Activated T-helper 17 cell treated with anti-CD3 and anti-CD28 coated beads, Interleukin-2, amount 50 U/mL, for 72 hours (primary cell): ENCODE data around the gene TTLL5. TPM values are rescaled to one million over a fixed set of nuclear protein-coding genes. Genes with fewer than 3 reads are reported as not detected.

Experiments used
- ATAC-seq: fragments of 150-1000 bp; cut with Tn5 transposase; replicated peaks from 2 replicates; pipeline ENCODE4 v1.10.0; 2021; ENCODE audit warnings: mild to moderate bottlenecking, moderate library complexity
- H3K27ac Mint-ChIP-seq: one replicate; pipeline ENCODE4 v1.8.0; 2022; ENCODE audit warnings: mixed read lengths
- H3K27me3 Mint-ChIP-seq: one replicate; pipeline ENCODE4 v1.8.0; 2022; ENCODE audit warnings: mixed read lengths
- H3K36me3 Mint-ChIP-seq: one replicate; pipeline ENCODE4 v1.8.0; 2022; ENCODE audit warnings: low read depth, mild to moderate bottlenecking, mixed read lengths
- H3K4me1 Mint-ChIP-seq: one replicate; pipeline ENCODE4 v1.8.0; 2022; ENCODE audit warnings: mixed read lengths
- H3K4me3 Mint-ChIP-seq: one replicate; pipeline ENCODE4 v1.8.0; 2022; ENCODE audit warnings: mild to moderate bottlenecking, mixed read lengths
- H3K9me3 Mint-ChIP-seq: one replicate; pipeline ENCODE4 v1.8.0; 2022; ENCODE audit warnings: mixed read lengths
- total RNA-seq, 2 donors: library from RNA; stranded (reverse); gene quantifications; one replicate each; pipeline ENCODE4 v1.2.3, GENCODE V29; 2022

Gene TTLL5
- total RNA-seq, 2 donors from 2014 or later: 24.6 to 36.3 TPM

GRCh38 chr14:75636100-75636692, 24.9 kb upstream of the TTLL5 start:
- no peak overlapping the region for H3K27ac Mint-ChIP-seq
- H3K4me1 Mint-ChIP-seq: no peaks in the 10 kb centered on the region
- peaks cover 22% of the 10 kb centered on the region for H3K36me3 Mint-ChIP-seq
- no peaks in the 10 kb centered on the region for H3K9me3 Mint-ChIP-seq
- H3K4me3 Mint-ChIP-seq: no peak overlapping the region
- H3K27me3 Mint-ChIP-seq: no peaks in the 10 kb centered on the region
- ATAC-seq: no peak

- no peaks in the 10 kb centered on the region for H3K4me1 Mint-ChIP-seq
- H3K27me3 Mint-ChIP-seq: no peaks in the 10 kb centered on the region
- H3K36me3 Mint-ChIP-seq: peaks cover 37% of the 10 kb centered on the region
- H3K4me3 Mint-ChIP-seq: no peak overlapping the region
- no peaks in the 10 kb centered on the region for H3K9me3 Mint-ChIP-seq
- peak overlapping the region; percentile 21 for H3K27ac Mint-ChIP-seq
- ATAC-seq: no peak
These were observed 20.2 kb upstream of the TTLL5 start for GRCh38 chr14:75640876-75641275.

DNA sequence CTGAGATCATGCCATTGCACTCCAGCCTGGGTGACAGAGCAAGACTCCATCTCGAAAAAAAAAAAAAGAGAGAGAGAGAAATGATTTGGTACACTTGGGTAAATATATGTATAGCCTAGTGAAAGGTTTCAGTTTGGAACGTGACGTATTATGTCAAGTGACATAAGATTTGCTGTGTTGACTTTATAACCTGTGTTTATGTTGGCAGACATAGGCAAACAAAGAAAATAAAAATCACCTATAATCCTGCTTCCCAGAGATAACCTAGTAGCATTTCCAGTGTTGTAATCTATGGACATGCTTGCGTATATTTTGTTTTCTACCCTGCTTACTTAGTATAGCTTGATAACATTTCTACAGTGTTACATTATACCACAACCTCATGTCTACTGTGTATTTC, 17.1 kb upstream of the TTLL5 start:
- H3K9me3 Mint-ChIP-seq: no peaks in the 10 kb centered on the region
- no peak for ATAC-seq
- H3K27ac Mint-ChIP-seq: no peak overlapping the region
- peaks cover 64% of the 10 kb centered on the region for H3K36me3 Mint-ChIP-seq
- H3K4me3 Mint-ChIP-seq: no peak overlapping the region
- H3K4me1 Mint-ChIP-seq: no peaks in the 10 kb centered on the region
- no peaks in the 10 kb centered on the region for H3K27me3 Mint-ChIP-seq

DNA sequence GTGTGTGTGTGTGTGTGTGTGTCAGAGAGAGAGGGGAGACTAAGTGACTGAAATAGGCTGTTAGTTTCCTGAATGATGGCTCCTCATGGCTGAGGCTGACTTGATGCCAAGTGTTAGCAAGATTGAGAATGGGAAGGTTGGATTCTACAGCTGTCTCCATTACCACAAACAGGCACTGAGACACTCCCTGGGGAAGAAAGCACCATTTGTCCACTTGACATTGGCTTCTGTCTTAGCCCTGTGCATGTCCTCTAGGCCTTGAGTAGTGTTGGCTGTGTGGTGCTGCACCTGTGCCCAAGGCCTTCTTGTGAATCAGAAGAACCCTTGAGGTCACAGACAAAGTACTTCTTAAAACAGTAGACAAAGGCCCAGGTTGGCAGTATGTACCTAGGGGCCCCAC, 16.0 kb upstream of the TTLL5 start:
- ATAC-seq: no peak
- H3K4me3 Mint-ChIP-seq: no peak overlapping the region
- H3K4me1 Mint-ChIP-seq: no peaks in the 10 kb centered on the region
- no peaks in the 10 kb centered on the region for H3K27me3 Mint-ChIP-seq
- no peaks in the 10 kb centered on the region for H3K9me3 Mint-ChIP-seq
- H3K27ac Mint-ChIP-seq: no peak overlapping the region
- peaks cover 75% of the 10 kb centered on the region for H3K36me3 Mint-ChIP-seq

DNA sequence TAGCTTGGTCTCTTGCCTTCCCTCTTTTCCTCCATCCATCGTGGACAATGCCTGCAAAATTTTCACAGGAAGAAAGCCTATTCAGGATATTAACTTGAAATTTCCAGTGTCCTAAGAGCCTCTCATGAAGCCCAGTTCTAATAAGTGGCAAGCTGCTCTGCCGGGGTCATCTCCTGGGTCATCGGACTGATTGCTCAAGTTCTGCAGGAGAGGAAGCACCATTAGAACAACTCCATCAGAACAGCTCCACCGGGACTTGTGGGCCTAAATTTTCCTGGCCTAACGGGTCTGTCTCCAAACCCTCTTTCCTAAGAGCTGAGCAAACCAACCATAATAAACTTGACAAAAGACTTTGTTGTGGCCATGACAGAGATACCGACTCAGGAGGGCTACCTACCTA, 14.3 kb upstream of the TTLL5 start:
- H3K4me1 Mint-ChIP-seq: no peaks in the 10 kb centered on the region
- no peaks in the 10 kb centered on the region for H3K9me3 Mint-ChIP-seq
- no peak for ATAC-seq
- no peak overlapping the region for H3K4me3 Mint-ChIP-seq
- H3K27me3 Mint-ChIP-seq: no peaks in the 10 kb centered on the region
- no peak overlapping the region for H3K27ac Mint-ChIP-seq
- H3K36me3 Mint-ChIP-seq: peaks cover 80% of the 10 kb centered on the region

- Mint-ChIP-seq H3K9me3 (no peaks in the 10 kb centered on the region), H3K36me3 (peaks cover 84% of the 10 kb centered on the region), H3K27ac (no peak overlapping the region), H3K4me3 (no peak overlapping the region), H3K4me1 (no peaks in the 10 kb centered on the region), H3K27me3 (no peaks in the 10 kb centered on the region)
- ATAC-seq: no peak
These were observed 13.4 kb upstream of the TTLL5 start for GRCh38 chr14:75647640-75648039.

DNA sequence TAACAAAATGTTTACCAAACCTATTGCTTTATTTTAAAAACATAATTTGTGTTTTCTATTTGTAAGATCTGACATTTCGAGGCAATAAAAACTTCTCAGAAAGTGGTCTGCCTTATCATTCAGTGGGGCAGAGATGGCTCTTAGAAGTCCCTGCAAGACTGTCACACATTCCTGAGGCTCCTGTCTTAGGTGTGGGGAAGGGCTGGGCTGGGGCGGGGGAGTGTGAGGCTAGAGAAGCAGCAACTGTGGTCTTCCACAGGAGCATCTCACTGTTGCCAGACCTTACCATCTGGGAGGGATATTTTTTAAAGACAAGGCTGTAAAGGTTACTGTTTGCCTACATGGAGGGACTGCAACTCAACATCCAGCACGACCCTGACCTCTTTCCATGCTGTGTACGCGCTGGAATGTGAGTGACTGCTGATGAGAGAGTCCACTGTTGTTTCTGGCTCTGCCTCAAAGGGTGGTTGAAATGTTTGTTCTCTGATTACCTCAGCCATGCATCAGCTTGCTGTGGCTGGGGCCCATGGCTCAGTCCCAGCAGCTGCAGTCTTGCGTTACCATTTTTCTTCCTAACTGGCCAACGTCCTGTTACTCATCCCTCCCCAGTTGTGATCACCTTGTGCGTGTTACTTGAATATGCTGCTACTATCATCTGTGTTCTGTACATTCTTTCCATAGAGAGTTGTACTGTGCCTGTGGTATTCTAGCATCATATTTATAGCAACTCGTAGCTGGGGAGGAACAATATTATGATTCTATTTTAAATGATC, 12.8 kb upstream of the TTLL5 start:
- peak overlapping the region; percentile 63 for H3K27ac Mint-ChIP-seq
- H3K4me3 Mint-ChIP-seq: no peak overlapping the region

GRCh38 chr14:75649337-75649736, 11.7 kb upstream of the TTLL5 start:
- Mint-ChIP-seq H3K9me3 (no peaks in the 10 kb centered on the region), H3K4me3 (no peak overlapping the region), H3K36me3 (peaks cover 93% of the 10 kb centered on the region), H3K27me3 (no peaks in the 10 kb centered on the region), H3K27ac (no peak overlapping the region), H3K4me1 (no peaks in the 10 kb centered on the region)
- no peak for ATAC-seq

More for the DNA sequence above, 12.8 kb upstream of the TTLL5 start:
- no peak for ATAC-seq
- no peaks in the 10 kb centered on the region for H3K9me3 Mint-ChIP-seq
- no peaks in the 10 kb centered on the region for H3K27me3 Mint-ChIP-seq
- no peaks in the 10 kb centered on the region for H3K4me1 Mint-ChIP-seq
- H3K36me3 Mint-ChIP-seq: peaks cover 89% of the 10 kb centered on the region

DNA sequence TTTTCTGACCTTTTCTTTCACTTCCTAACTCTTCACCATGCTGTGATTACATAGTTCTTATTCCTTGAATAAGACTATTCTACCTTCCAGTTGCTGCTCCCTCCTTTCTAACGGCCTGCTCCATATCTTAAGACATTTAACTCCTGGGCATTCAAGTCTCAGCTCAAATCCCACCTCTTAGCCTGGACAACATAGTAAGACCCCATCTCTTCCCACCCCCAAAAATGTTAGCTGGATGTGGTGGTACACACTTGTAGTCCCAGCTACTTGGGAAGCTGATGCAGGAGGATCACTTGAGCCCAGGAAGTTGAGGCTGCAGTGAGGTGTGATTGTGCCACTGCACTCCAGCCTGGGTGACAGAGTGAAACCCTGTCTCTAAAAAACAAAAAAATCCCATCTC, 11.3 kb upstream of the TTLL5 start:
- H3K4me3 Mint-ChIP-seq: no peak overlapping the region
- no peaks in the 10 kb centered on the region for H3K9me3 Mint-ChIP-seq
- H3K4me1 Mint-ChIP-seq: no peaks in the 10 kb centered on the region
- H3K27ac Mint-ChIP-seq: peak overlapping the region; percentile 8
- H3K36me3 Mint-ChIP-seq: peaks cover 93% of the 10 kb centered on the region
- ATAC-seq: no peak
- H3K27me3 Mint-ChIP-seq: no peaks in the 10 kb centered on the region

GRCh38 chr14:75650253-75651058, 10.6 kb upstream of the TTLL5 start:
- Mint-ChIP-seq H3K4me1 (no peaks in the 10 kb centered on the region), H3K27ac (peak overlapping the region; percentile 8), H3K36me3 (peaks cover 97% of the 10 kb centered on the region), H3K4me3 (no peak overlapping the region), H3K27me3 (no peaks in the 10 kb centered on the region), H3K9me3 (no peaks in the 10 kb centered on the region)
- ATAC-seq: no peak

DNA sequence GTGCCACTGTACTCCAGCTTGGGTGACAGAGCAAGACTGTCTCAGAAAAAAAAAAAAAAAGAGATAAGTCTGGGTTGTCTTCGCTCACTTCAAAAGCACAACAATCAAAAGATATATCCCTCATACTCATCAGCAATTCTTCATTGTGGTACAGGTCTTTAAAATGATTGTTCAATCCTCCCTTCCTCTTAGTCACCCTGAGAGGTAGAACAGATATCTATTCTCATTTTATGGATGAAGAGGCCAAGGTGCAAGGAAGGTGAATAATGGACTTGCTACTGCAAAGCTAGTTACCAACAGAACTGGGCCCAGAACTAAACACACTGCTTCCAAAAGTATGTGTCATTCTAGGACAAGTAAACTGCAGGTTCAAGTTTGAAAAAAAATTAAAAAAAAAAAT, 7.5 kb upstream of the TTLL5 start:
- H3K27ac Mint-ChIP-seq: no peak overlapping the region
- ATAC-seq: peak; percentile 43
- H3K9me3 Mint-ChIP-seq: no peaks in the 10 kb centered on the region
- H3K4me3 Mint-ChIP-seq: no peak overlapping the region
- no peaks in the 10 kb centered on the region for H3K27me3 Mint-ChIP-seq
- H3K4me1 Mint-ChIP-seq: no peaks in the 10 kb centered on the region
- H3K36me3 Mint-ChIP-seq: peaks cover 93% of the 10 kb centered on the region

DNA sequence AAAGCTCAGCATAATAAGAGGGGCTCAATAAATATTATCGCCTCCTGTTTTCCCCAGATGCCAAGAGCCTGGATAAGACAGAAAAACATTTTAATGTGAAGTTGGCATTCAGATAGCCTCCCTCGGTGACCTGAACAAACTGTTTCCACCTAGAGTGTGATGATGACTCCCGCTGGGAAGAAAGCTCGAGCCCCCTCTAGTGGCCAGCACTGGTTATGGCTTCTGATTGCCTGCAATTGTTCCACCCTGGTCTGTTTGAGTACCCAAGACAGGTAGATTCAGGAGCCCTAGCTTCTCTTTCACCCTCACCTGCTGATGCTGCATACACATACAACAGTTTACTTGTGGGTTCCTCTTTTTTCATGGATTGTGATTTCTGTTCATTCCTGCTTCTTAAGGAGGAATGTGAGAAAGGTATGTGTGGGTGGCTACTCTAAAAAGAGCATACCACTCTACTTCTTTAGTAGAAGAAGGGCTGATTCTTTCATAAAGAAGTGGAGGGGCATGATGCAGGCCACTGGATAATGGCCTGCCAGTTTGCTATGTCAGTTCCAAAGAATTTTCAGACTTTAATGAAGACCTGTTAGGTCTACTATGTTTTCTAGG, 6.8 kb upstream of the TTLL5 start:
- Mint-ChIP-seq H3K27me3 (no peaks in the 10 kb centered on the region), H3K27ac (no peak overlapping the region), H3K4me1 (no peaks in the 10 kb centered on the region), H3K4me3 (no peak overlapping the region), H3K9me3 (no peaks in the 10 kb centered on the region), H3K36me3 (peaks cover 86% of the 10 kb centered on the region)
- peak; percentile 97 for ATAC-seq

- H3K27me3 Mint-ChIP-seq: no peaks in the 10 kb centered on the region
- no peaks in the 10 kb centered on the region for H3K9me3 Mint-ChIP-seq
- no peak for ATAC-seq
- H3K4me3 Mint-ChIP-seq: no peak overlapping the region
- no peak overlapping the region for H3K27ac Mint-ChIP-seq
- H3K36me3 Mint-ChIP-seq: peaks cover 76% of the 10 kb centered on the region
- peaks cover 4% of the 10 kb centered on the region for H3K4me1 Mint-ChIP-seq
These were observed 5.8 kb upstream of the TTLL5 start for GRCh38 chr14:75655235-75655634.

- Mint-ChIP-seq H3K4me3 (no peak overlapping the region), H3K9me3 (no peaks in the 10 kb centered on the region), H3K27me3 (no peaks in the 10 kb centered on the region), H3K27ac (peak overlapping the region; percentile 53), H3K4me1 (peaks cover 9% of the 10 kb centered on the region), H3K36me3 (peaks cover 66% of the 10 kb centered on the region)
- no peak for ATAC-seq
These were observed 3.7 kb upstream of the TTLL5 start for GRCh38 chr14:75657331-75657730.
